Measurements from ENCODE around the gene DHRS1. TPM values are rescaled to one million over a fixed set of nuclear protein-coding genes. Genes with fewer than 3 reads are reported as not detected.

DHRS1 gene
- total RNA-seq, 1 experiment from 2014 or later = 41.4 TPM

DNA sequence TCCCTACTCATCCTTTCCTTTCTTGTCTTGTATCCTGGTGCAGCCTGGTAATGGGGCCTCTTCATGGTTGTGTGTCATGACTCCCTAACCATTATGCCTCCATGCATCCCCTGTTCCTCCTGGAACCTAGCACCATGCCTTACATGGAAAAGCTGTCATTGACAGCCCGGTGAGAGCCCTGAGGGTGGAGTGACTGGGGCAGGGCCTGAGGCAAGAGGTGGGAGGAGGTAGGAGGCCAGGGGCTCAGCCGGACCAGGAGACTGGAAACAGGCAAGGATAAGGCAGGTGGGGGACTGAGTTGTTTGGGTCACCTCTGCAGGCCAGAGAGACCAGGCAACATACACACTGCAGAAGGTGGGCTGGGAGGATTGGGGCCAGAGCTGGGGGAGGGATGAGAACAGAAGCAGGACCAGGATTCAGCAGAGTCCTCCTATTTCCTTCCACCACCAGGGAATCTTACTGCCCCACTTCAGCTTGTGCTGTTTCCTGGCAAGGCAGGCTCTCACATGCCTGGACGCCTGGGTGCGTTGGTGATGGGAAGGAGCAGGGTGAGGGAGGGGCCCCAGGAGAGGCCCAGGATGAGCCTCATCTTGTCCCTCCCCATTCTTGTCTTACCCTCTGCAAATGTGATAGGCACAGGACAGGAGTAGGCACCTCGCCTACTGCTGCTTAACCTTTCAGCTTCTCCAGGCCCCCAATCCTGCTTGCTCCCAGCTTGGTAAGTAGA is 10.1 kb upstream of the DHRS1 start, which contains the start of gene LTB4R2:
TSS of gene LTB4R2 (plus strand) at position 603 of the 727 bp plus-strand sequence. CDS start 525 bp downstream, outside the sequence.
- Histone ChIP-seq H3K9me2 (ENCODE audit: insufficient read depth) (no peaks in the 10 kb centered on the region), H3K4me3 (no peak within 1 kb of the TSS), H3K9me3 (ENCODE audit: insufficient read depth, low read depth) (no peaks in the 10 kb centered on the region), H3K27me3 (ENCODE audit: insufficient read depth, low read depth) (no peaks in the 10 kb centered on the region), H3K4me1 (replicated peaks; ENCODE audit: insufficient read depth) (no peaks in the 10 kb centered on the region), H3K4me2 (no peak within 1 kb of the TSS), H3K27ac (no peak within 1 kb of the TSS), H2AFZ (no peak within 1 kb of the TSS), H4K20me1 (ENCODE audit: insufficient read depth) (no peaks in the 10 kb centered on the region), H3K36me3 (ENCODE audit: low read depth) (no peaks in the 10 kb centered on the region), H3F3A (ENCODE audit: insufficient read depth, low read depth) (no peaks in the 10 kb centered on the region), H3K79me2 (ENCODE audit: low read depth) (no peaks in the 10 kb centered on the region)
- POLR2A ChIA-PET (ENCODE audit: unreplicated experiment) = no interaction called here
- no peak for DNase-seq
- TF ChIP-seq EZH2 (IDR thresholded peaks at IDR 0.05; ENCODE audit: low read depth) = no peak
- TF ChIP-seq, protein P1, sequence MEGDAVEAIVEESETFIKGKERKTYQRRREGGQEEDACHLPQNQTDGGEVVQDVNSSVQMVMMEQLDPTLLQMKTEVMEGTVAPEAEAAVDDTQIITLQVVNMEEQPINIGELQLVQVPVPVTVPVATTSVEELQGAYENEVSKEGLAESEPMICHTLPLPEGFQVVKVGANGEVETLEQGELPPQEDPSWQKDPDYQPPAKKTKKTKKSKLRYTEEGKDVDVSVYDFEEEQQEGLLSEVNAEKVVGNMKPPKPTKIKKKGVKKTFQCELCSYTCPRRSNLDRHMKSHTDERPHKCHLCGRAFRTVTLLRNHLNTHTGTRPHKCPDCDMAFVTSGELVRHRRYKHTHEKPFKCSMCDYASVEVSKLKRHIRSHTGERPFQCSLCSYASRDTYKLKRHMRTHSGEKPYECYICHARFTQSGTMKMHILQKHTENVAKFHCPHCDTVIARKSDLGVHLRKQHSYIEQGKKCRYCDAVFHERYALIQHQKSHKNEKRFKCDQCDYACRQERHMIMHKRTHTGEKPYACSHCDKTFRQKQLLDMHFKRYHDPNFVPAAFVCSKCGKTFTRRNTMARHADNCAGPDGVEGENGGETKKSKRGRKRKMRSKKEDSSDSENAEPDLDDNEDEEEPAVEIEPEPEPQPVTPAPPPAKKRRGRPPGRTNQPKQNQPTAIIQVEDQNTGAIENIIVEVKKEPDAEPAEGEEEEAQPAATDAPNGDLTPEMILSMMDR (conservative IDR thresholded peaks at IDR 0.05) = no peak
- no TSS peak for BruUV-seq (replicated peaks)
- intact Hi-C loops (cut with micrococcal nuclease; ENCODE audit: unreplicated experiment) = no loop called here
- CTCF ChIA-PET = interaction anchor here (0.6 kb wide), 1 partner anchor 216 kb away, joined by 7 read pairs; no protein-coding TSS in a partner anchor

DNA sequence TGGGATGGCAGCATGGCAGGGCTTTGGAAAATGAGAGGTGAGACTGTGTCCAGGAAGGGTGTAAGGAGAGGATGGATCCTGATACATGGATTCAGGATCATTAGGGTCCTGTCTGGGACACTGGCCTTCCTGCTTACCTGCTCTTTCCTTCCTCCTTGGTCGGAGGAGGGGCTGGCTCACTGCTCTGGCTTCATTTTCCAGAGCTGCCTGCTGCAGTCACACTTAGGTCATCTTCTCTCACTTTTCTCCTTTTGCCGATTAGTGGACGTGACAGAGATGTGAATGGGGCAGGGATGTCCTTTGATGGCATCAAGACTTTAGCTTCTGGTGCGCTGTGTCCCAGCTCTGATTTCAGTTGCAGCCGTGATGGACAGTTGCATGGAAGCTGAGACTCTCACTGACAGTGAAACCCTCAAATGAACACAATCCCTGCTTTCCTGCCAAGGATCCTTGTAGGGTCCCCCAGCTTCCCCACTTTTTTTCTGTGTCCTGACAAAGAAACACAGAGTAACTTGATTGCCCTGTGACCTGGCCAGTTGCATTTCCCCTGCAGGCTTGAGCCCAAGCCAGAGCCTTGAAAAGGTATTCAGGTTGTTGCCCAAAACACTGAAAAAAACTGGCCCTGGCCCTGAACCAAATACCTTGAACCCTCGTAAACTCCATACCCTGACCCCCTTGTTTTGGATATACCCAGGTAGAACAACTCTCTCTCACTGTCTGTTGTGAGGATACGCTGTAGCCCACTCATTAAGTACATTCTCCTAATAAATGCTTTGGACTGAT is 9.0 kb upstream of the DHRS1 start:
- BruUV-seq (replicated peaks) = no TSS peak
- CTCF ChIA-PET = interaction anchor here (1.2 kb wide), 1 partner anchor 66 kb away, joined by 5 read pairs; the partner anchor contains the start of gene TINF2
- no peaks in the 10 kb centered on the region for H3F3A ChIP-seq (ENCODE audit: insufficient read depth, low read depth)
- POLR2A ChIA-PET (ENCODE audit: unreplicated experiment) = interaction anchor here (0.6 to 0.7 kb wide), 2 partner anchors 58 to 134 kb away, joined by 6 to 25 read pairs; no protein-coding TSS in a partner anchor
- H3K4me1 ChIP-seq (replicated peaks; ENCODE audit: insufficient read depth) = no peaks in the 10 kb centered on the region
- no peaks in the 10 kb centered on the region for H3K27me3 ChIP-seq (ENCODE audit: insufficient read depth, low read depth)
- H3K9me3 ChIP-seq (ENCODE audit: insufficient read depth, low read depth) = no peaks in the 10 kb centered on the region
- no peak for TF ChIP-seq EZH2 (IDR thresholded peaks at IDR 0.05; ENCODE audit: low read depth)
- TF ChIP-seq, protein P1 (conservative IDR thresholded peaks at IDR 0.05) = no peak; the same call in 1 of the 2 replicates
- H3K4me3 ChIP-seq = no peak overlapping the region
- no peaks in the 10 kb centered on the region for H3K79me2 ChIP-seq (ENCODE audit: low read depth)
- H3K4me2 ChIP-seq = no peak overlapping the region
- no peaks in the 10 kb centered on the region for H3K9me2 ChIP-seq (ENCODE audit: insufficient read depth)
- no peaks in the 10 kb centered on the region for H4K20me1 ChIP-seq (ENCODE audit: insufficient read depth)
- intact Hi-C loops (cut with micrococcal nuclease; ENCODE audit: unreplicated experiment) = no loop called here
- H2AFZ ChIP-seq = no peak overlapping the region
- no peak overlapping the region for H3K27ac ChIP-seq
- no peak for DNase-seq
- H3K36me3 ChIP-seq (ENCODE audit: low read depth) = no peaks in the 10 kb centered on the region; the same call in 1 of the 2 replicates

DNA sequence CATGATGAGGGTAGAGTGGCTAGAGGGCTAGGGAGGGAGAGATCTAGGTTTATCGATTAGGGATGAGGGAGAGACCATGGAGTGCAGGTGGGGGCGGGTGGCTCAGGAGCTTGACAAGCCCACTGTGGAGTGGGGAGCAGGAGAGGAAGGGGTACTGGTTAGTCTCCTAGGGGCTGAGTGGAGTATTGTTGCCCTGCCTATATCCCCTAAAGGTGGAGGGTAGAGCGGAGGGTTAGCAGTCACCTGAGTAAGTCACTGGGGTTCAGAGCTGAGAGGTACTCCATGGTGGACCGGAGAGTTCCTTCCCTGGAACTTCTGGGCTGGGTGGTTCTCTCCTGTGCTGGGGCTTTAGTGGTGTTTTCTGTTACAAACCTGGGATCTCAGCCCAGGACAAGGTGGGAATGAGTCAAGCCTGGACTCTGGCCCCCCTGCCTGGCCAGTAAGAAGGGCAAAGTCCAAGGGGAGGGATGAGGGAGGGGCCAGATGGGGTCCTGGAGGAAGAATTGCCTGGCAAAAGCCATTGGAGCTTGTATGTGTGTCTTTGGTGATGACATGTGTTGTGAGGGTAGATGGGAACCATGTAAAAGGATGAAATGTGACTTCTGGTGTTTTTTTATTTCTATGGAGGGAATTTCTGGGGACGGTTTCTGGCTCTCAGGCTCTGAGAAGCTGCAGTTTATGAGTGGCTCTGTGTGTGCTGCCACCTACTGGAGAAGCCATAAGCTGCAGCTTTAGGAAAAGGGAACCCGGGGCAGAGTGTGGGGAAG is 8.2 kb upstream of the DHRS1 start, which contains the start of gene CIDEB:
TSS of gene CIDEB (minus strand) at position 403 of the 767 bp plus-strand sequence. CDS start at position 284, 119 bp downstream.
- TF ChIP-seq, protein P1 (conservative IDR thresholded peaks at IDR 0.05) = peak; percentile 80
- TF ChIP-seq EZH2 (IDR thresholded peaks at IDR 0.05; ENCODE audit: low read depth) = no peak
- Histone ChIP-seq H3K4me2 (no peak within 1 kb of the TSS), H4K20me1 (ENCODE audit: insufficient read depth) (no peaks in the 10 kb centered on the region), H3F3A (ENCODE audit: insufficient read depth, low read depth) (no peaks in the 10 kb centered on the region), H3K27me3 (ENCODE audit: insufficient read depth, low read depth) (no peaks in the 10 kb centered on the region), H3K36me3 (ENCODE audit: low read depth) (no peaks in the 10 kb centered on the region; the same call in 1 of the 2 replicates), H3K4me1 (replicated peaks; ENCODE audit: insufficient read depth) (no peaks in the 10 kb centered on the region), H3K9me3 (ENCODE audit: insufficient read depth, low read depth) (no peaks in the 10 kb centered on the region), H3K4me3 (no peak within 1 kb of the TSS), H3K79me2 (ENCODE audit: low read depth) (no peaks in the 10 kb centered on the region), H2AFZ (no peak within 1 kb of the TSS), H3K9me2 (ENCODE audit: insufficient read depth) (no peaks in the 10 kb centered on the region), H3K27ac (no peak within 1 kb of the TSS)
- no TSS peak for BruUV-seq (replicated peaks)
- peak in 1 of 2 experiments; percentile 50 for DNase-seq
- intact Hi-C loops (cut with micrococcal nuclease; ENCODE audit: unreplicated experiment) = no loop called here
- ChIA-PET CTCF (interaction anchor here (0.6 to 1.2 kb wide), 3 partner anchors 15 to 65 kb away, joined by 5 to 21 read pairs (median 7); partner anchors contain the start of gene TINF2), POLR2A (ENCODE audit: unreplicated experiment) (interaction anchor here (0.6 to 0.7 kb wide), 3 partner anchors 28 to 134 kb away, joined by 5 to 25 read pairs (median 6); no protein-coding TSS in a partner anchor)

All from PC-9 (cell line).